Thoracic aorta (tissue), 2 donors: ENCODE results near the gene DAW1. TPM values are rescaled to one million over a fixed set of nuclear protein-coding genes. Genes with fewer than 3 reads are reported as not detected.

Experiments
- ATAC-seq: fragments of 150-250 bp; one replicate; pipeline ENCODE4 v1.8.0; 2017; ENCODE audit warnings: low read depth; ENCODE audit not compliant: insufficient number of reproducible peaks, low FRiP score
- DNase-seq: peaks from one replicate; pipeline ENCODE4 v3.0.0-alpha.2; 2020; ENCODE audit warnings: low spot score
- H3K27ac ChIP-seq, 2 donors: fragments of 200-600 bp; sonication (generic); 1 replicate in 1 of 2; 2 replicates in 1 of 2; pipeline ENCODE4 v1.5.1; 2016; ENCODE audit warnings: mild to moderate bottlenecking in 2 of 2, moderate library complexity in 2 of 2
- H3K27me3 ChIP-seq: fragments of 200-600 bp; sonication (generic); replicated peaks from 2 replicates; pipeline ENCODE4 v1.6.0; 2016; ENCODE audit warnings: mild to moderate bottlenecking; ENCODE audit not compliant: insufficient read depth
- H3K36me3 ChIP-seq: fragments of 200-600 bp; sonication (generic); one replicate; pipeline ENCODE4 v1.5.1; 2016
- H3K4me1 ChIP-seq, 2 donors: fragments of 200-600 bp; sonication (generic); 1 replicate in 1 of 2; 2 replicates in 1 of 2; pipeline versions ENCODE4 v1.5.1 to v1.6.0; 2016; ENCODE audit warnings: low read depth in 2 of 2, mild to moderate bottlenecking in 1 of 2; ENCODE audit not compliant: control insufficient read depth in 1 of 2
- H3K4me3 ChIP-seq: fragments of 200-600 bp; sonication (generic); 2 replicates; pipeline ENCODE4 v1.5.1; 2016; ENCODE audit warnings: mild to moderate bottlenecking
- H3K9me3 ChIP-seq: fragments of 200-600 bp; sonication (generic); 2 replicates; pipeline ENCODE4 v1.5.1; 2016
- CTCF ChIP-seq: fragments of 200-600 bp; sonication (generic); IDR thresholded peaks from one replicate; pipeline ENCODE4 v1.5.1; 2019; ENCODE audit warnings: antibody characterized with exemption
- total RNA-seq, 2 donors: library from RNA; depleted of rRNA; stranded (reverse); fragments of >200 nt; gene quantifications; one replicate each; pipeline versions ENCODE4 v1.1.0 to v1.2.3, GENCODE V29; 2016

Gene DAW1
- total RNA-seq, 2 donors from 2014 or later, result 1.1 to 1.2 TPM

- H3K4me1 ChIP-seq, result no peaks in the 10 kb centered on the region
- no peak overlapping the region for H3K4me3 ChIP-seq
- no peak for TF ChIP-seq CTCF
- ATAC-seq (no peak), DNase-seq (no peak)
- no peaks in the 10 kb centered on the region for H3K36me3 ChIP-seq
- H3K27ac ChIP-seq, result no peak overlapping the region
- no peaks in the 10 kb centered on the region for H3K9me3 ChIP-seq
- no peaks in the 10 kb centered on the region for H3K27me3 ChIP-seq
Measured at GRCh38 chr2:227906991-227907390, 35.6 kb downstream of the DAW1 start.

- H3K4me1 ChIP-seq, result no peaks in the 10 kb centered on the region
- H3K9me3 ChIP-seq, result no peaks in the 10 kb centered on the region
- no peak for TF ChIP-seq CTCF
- H3K27me3 ChIP-seq, result no peaks in the 10 kb centered on the region
- H3K36me3 ChIP-seq, result no peaks in the 10 kb centered on the region
- no peak overlapping the region for H3K4me3 ChIP-seq
- DNase-seq (no peak), ATAC-seq (no peak)
- no peak overlapping the region for H3K27ac ChIP-seq
Measured at GRCh38 chr2:227908266-227909054, 37.0 kb downstream of the DAW1 start.

GRCh38 chr2:227914362-227914761, 42.9 kb downstream of the DAW1 start:
- no peaks in the 10 kb centered on the region for H3K36me3 ChIP-seq
- no peak overlapping the region for H3K27ac ChIP-seq
- no peaks in the 10 kb centered on the region for H3K27me3 ChIP-seq
- H3K9me3 ChIP-seq, result no peaks in the 10 kb centered on the region
- ATAC-seq (no peak), DNase-seq (no peak)
- no peak for TF ChIP-seq CTCF
- H3K4me3 ChIP-seq, result no peak overlapping the region
- H3K4me1 ChIP-seq, result no peaks in the 10 kb centered on the region

GRCh38 chr2:227921648-227922047, 50.2 kb downstream of the DAW1 start:
- H3K9me3 ChIP-seq, result no peaks in the 10 kb centered on the region
- H3K27me3 ChIP-seq, result no peaks in the 10 kb centered on the region
- no peaks in the 10 kb centered on the region for H3K36me3 ChIP-seq
- H3K27ac ChIP-seq, result no peak overlapping the region
- DNase-seq (no peak), ATAC-seq (no peak)
- H3K4me1 ChIP-seq, result no peaks in the 10 kb centered on the region
- no peak for TF ChIP-seq CTCF
- no peak overlapping the region for H3K4me3 ChIP-seq

GRCh38 chr2:227932001-227932400, 60.6 kb downstream of the DAW1 start:
- no peak overlapping the region for H3K27ac ChIP-seq
- no peak for ATAC-seq
- no peaks in the 10 kb centered on the region for H3K4me1 ChIP-seq
- no peak for DNase-seq
- H3K27me3 ChIP-seq, result no peaks in the 10 kb centered on the region
- H3K4me3 ChIP-seq, result no peak overlapping the region
- H3K9me3 ChIP-seq, result peaks cover 6% of the 10 kb centered on the region
- no peak for TF ChIP-seq CTCF
- no peaks in the 10 kb centered on the region for H3K36me3 ChIP-seq
